ENCODE data around the gene BMPR1A. TPM values are rescaled to one million over a fixed set of nuclear protein-coding genes. Genes with fewer than 3 reads are reported as not detected.

The BMPR1A gene
- total and polyA plus RNA-seq, 4 donors = 2.2 to 16.0 (median 8.9) TPM

Small RNA genes within 50 kb of the gene (small RNA-seq; reads per million reads assigned to genes)
- gene RNU1-19P = 0.18 reads per million

Other genes starting within 250 kb of the BMPR1A start
- gene WAPL, start 234.8 kb upstream of the BMPR1A start, total RNA-seq = 10 to 100 TPM; 36.1 to 37.9 TPM
- 10 to 100 TPM in 1 of 2 donors, 1 to 10 TPM in 1; 9.7 to 12.0 TPM for gene WAPL, start 234.8 kb upstream of the BMPR1A start, polyA plus RNA-seq
- not detected for gene OPN4, start 102.1 kb upstream of the BMPR1A start, total RNA-seq
- gene OPN4, start 102.1 kb upstream of the BMPR1A start, polyA plus RNA-seq = not detected
- gene LDB3, start 88.1 kb upstream of the BMPR1A start, total RNA-seq = under 1 TPM; 0.09 to 0.42 TPM
- gene LDB3, start 88.1 kb upstream of the BMPR1A start, polyA plus RNA-seq = under 1 TPM in 1 of 2 donors, not detected in 1; 0.15 TPM
- gene MMRN2, start 201.0 kb downstream of the BMPR1A start, total RNA-seq = 10 to 100 TPM; 11.0 to 12.1 TPM
- 1 to 10 TPM; 1.7 to 6.2 TPM for gene MMRN2, start 201.0 kb downstream of the BMPR1A start, polyA plus RNA-seq
- gene SNCG, start 202.0 kb downstream of the BMPR1A start, total RNA-seq = 1 to 10 TPM in 1 of 2 donors, under 1 TPM in 1; 0.84 to 1.2 TPM
- 1 to 10 TPM; 2.1 to 2.6 TPM for gene SNCG, start 202.0 kb downstream of the BMPR1A start, polyA plus RNA-seq
- 10 to 100 TPM in 1 of 2 donors, under 1 TPM in 1; 0.61 to 17.1 TPM for gene ADIRF, start 211.9 kb downstream of the BMPR1A start, total RNA-seq
- 10 to 100 TPM; 54.5 to 96.3 TPM for gene ADIRF, start 211.9 kb downstream of the BMPR1A start, polyA plus RNA-seq